Thyroid gland (tissue), 4 donors: ENCODE measurements around the gene SEMA3C. TPM values are rescaled to one million over a fixed set of nuclear protein-coding genes. Genes with fewer than 3 reads are reported as not detected.

ENCODE experiments used
- DNase-seq, 2 donors: peaks; one replicate each; pipeline ENCODE4 v3.0.0-alpha.2; 2019
- H3K27ac ChIP-seq, 3 donors: fragments of 200-600 bp; sonication (generic); 1 replicate in 2 of 3; 2 replicates in 1 of 3; pipeline ENCODE4 v1.5.1; 2016 to 2019; ENCODE audit warnings: mild to moderate bottlenecking in 1 of 3, moderate library complexity in 1 of 3
- H3K27me3 ChIP-seq: fragments of 200-600 bp; sonication (generic); one replicate; pipeline ENCODE4 v1.5.1; 2019
- H3K36me3 ChIP-seq, 2 donors: fragments of 200-600 bp; sonication (generic); one replicate each; pipeline ENCODE4 v1.5.1; 2016 to 2019
- H3K4me1 ChIP-seq, 2 donors: fragments of 200-600 bp; sonication (generic); one replicate each; pipeline ENCODE4 v1.5.1; 2017 to 2019
- H3K4me3 ChIP-seq, 3 donors: fragments of 200-600 bp; sonication (generic); replicated peaks in 1 of 3; 1 replicate in 2 of 3; 2 replicates in 1 of 3; pipeline ENCODE4 v1.5.1; 2016; ENCODE audit warnings: mild to moderate bottlenecking in 1 of 3
- H3K9me3 ChIP-seq: fragments of 200-600 bp; sonication (generic); one replicate; pipeline ENCODE4 v1.5.1; 2017
- POLR2A ChIP-seq, 2 donors: fragments of 450-650 bp; IDR thresholded peaks; one replicate each; pipeline ENCODE4 v1.6.1; 2017; ENCODE audit warnings: antibody characterized with exemption in 2 of 2, mild to moderate bottlenecking in 2 of 2, moderate library complexity in 1 of 2
- WGBS, 2 donors: methylation state at CpG; one replicate each; pipeline ENCODE4 v1.1.5; 2017; 5-methylcytosine and 5-hydroxymethylcytosine counted together
- intact Hi-C: fragments of 100-400 bp; cut with DNase I; formaldehyde crosslinking; loops from one replicate; pipeline ENCODE4 v1.15.1; 2023
- total RNA-seq, 4 donors: library from RNA; depleted of rRNA; stranded (reverse); fragments of >200 nt; gene quantifications; one replicate each; pipeline ENCODE4 v1.2.3, GENCODE V29; 2016
- TF ChIP-seq, protein P1 (sequence below), 6 experiments: fragments of 200-600 bp in 3 of 6; fragments of 450-650 bp in 3 of 6; sonication (generic) in 3 of 6; IDR thresholded peaks; one replicate each; pipeline ENCODE4 v1.5.1; 2016 to 2019; ENCODE audit warnings: antibody characterized with exemption in 6 of 6, mild to moderate bottlenecking in 2 of 6, inconsistent platforms in 1 of 6, moderate library complexity in 1 of 6

SEMA3C gene
- total RNA-seq, 4 donors from 2014 or later: 4.0 to 24.0 (median 7.1) TPM

DNA sequence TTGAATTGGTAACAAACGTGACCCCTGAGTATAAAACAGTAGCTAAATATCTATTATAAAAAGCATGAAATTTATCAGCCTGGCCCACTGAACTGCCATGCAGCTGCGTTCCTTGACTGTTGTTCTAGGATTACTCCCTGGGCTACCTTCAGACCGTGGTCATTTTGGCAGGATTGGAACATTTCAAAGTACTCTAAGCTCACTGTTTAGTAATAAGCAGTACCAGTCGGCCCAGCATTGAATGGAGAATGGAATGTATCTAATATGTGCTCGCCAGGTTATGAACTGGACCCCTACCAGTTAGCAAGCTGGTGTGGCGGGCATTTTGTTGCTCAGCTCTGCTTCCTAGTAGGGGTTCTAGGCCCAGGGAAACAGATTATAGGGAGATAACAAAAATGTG lies 112.2 kb downstream of the SEMA3C start:
- WGBS, 2 donors: 69 to 78% methylated on average over 6 of the region's 6 CpGs
- Histone ChIP-seq H3K27me3 (no peaks in the 10 kb centered on the region), H3K27ac (no peak overlapping the region), H3K4me3 (no peak overlapping the region), H3K9me3 (no peaks in the 10 kb centered on the region), H3K36me3 (no peaks in the 10 kb centered on the region), H3K4me1 (peaks cover 0 to 3% of the 10 kb centered on the region in 2 donors)
- TF ChIP-seq, protein P1, sequence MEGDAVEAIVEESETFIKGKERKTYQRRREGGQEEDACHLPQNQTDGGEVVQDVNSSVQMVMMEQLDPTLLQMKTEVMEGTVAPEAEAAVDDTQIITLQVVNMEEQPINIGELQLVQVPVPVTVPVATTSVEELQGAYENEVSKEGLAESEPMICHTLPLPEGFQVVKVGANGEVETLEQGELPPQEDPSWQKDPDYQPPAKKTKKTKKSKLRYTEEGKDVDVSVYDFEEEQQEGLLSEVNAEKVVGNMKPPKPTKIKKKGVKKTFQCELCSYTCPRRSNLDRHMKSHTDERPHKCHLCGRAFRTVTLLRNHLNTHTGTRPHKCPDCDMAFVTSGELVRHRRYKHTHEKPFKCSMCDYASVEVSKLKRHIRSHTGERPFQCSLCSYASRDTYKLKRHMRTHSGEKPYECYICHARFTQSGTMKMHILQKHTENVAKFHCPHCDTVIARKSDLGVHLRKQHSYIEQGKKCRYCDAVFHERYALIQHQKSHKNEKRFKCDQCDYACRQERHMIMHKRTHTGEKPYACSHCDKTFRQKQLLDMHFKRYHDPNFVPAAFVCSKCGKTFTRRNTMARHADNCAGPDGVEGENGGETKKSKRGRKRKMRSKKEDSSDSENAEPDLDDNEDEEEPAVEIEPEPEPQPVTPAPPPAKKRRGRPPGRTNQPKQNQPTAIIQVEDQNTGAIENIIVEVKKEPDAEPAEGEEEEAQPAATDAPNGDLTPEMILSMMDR (IDR thresholded peaks at IDR 0.05): no peak
- no peak for TF ChIP-seq POLR2A (IDR thresholded peaks at IDR 0.05)
- DNase-seq: peak in 1 of 2 donors; percentile 6
- intact Hi-C loops: no loop called here

DNA sequence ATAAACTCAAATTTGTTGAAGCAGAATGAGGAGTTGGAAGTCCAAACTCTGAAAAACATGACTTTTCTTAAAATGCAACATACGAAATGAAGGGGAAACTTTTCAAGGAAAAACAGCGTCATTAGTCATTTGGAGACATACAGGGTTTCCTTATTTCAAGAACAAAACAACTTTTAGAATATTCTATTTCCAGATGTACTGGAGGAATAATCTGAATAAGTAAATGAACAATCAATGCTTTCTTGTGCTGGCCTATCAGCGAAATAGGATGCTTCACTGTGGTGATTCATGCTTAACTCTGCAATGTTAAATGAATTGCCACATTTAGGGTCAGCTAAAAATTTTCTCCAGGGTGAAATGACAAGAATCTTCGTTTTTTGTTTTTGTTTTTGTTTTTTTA lies 114.3 kb downstream of the SEMA3C start:
- peaks cover 0 to 3% of the 10 kb centered on the region in 2 donors for H3K4me1 ChIP-seq
- DNase-seq: no peak
- no peak overlapping the region for H3K27ac ChIP-seq
- TF ChIP-seq POLR2A (IDR thresholded peaks at IDR 0.05): no peak
- TF ChIP-seq, protein P1 (IDR thresholded peaks at IDR 0.05): no peak
- no peaks in the 10 kb centered on the region for H3K9me3 ChIP-seq
- WGBS, 2 donors: 82 to 84% methylated on average over 4 of the region's 4 CpGs
- H3K27me3 ChIP-seq: no peaks in the 10 kb centered on the region
- intact Hi-C loops: no loop called here
- no peaks in the 10 kb centered on the region for H3K36me3 ChIP-seq
- H3K4me3 ChIP-seq: no peak overlapping the region

GRCh38 chr7:80802527-80802926 lies 116.3 kb downstream of the SEMA3C start:
- intact Hi-C loops: no loop called here
- Histone ChIP-seq H3K9me3 (no peaks in the 10 kb centered on the region), H3K27ac (no peak overlapping the region), H3K4me1 (peaks cover 0 to 3% of the 10 kb centered on the region in 2 donors), H3K27me3 (no peaks in the 10 kb centered on the region), H3K4me3 (no peak overlapping the region), H3K36me3 (no peaks in the 10 kb centered on the region)
- WGBS, 2 donors: 92% methylated on average over 5 of the region's 5 CpGs
- no peak for DNase-seq
- TF ChIP-seq POLR2A (IDR thresholded peaks at IDR 0.05): no peak
- TF ChIP-seq, protein P1 (IDR thresholded peaks at IDR 0.05): no peak

DNA sequence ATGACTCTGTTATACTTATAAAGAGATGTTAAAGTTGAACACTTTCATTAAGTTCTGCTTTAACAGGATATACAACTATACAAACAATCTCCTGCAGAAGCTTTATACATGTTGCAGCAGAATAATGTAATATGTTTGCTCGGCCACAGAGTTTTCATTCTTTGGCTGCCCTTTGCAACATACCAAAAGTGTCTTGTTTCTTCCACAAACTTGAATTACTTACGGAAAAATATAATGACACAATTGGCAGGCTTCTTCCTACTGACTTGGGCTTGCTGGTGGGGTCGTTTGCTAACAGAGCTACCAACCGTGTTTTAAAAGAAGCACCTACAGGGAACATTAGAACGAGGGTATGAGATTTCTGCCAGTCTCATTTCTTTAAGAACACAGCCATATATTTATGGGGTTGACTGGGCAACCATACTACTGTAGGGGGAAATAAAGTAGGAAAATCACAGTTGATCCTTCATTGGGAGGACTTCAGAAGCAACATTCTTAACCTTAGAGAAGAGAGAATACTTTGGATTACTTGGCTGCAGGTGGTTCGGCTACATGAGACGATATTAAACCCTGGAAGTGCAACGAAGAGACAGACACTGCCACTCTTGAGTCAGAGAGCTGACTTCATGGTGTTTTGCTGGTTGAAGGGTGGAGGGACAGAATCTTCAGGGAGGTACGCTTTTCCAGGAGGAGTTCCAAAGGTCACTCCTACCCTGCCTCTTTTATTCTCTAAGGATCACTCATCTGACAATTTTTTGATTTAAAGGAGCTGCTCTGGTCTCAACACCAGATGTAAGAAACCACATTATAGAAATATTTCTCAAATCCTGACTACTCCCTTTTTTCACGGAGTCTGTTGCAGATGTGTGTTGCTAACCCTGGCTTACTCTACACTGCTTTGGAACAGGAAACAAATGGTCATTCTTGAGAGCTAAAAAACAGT lies 123.9 kb downstream of the SEMA3C start:
- Histone ChIP-seq H3K4me3 (no peak overlapping the region), H3K4me1 (no peaks in the 10 kb centered on the region), H3K27me3 (no peaks in the 10 kb centered on the region), H3K9me3 (no peaks in the 10 kb centered on the region), H3K36me3 (no peaks in the 10 kb centered on the region), H3K27ac (no peak overlapping the region)
- WGBS, 2 donors: 66 to 84% methylated on average over 10 of the region's 10 CpGs
- TF ChIP-seq, protein P1 (IDR thresholded peaks at IDR 0.05): no peak
- no peak for TF ChIP-seq POLR2A (IDR thresholded peaks at IDR 0.05)
- intact Hi-C loops: no loop called here
- DNase-seq: no peak

DNA sequence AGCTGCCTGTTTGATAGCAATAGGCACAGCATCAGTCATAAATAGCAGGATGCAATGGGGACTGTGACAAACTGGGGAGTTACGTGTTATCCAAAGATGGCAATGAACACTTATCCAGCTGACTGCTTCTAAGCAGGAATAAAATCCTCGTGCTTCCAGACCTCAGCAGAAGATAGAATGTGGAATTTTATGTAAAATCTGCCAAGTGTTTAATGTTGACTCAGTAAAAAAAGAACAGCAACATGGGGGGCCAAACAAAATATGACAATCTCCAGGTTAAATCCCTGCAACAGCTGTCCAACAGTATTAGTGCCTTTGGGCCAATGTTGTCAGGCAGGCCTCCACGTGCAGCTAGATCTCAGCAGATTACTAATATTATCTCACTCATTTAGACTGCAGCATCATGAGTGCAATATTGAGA lies 127.3 kb downstream of the SEMA3C start:
- no peaks in the 10 kb centered on the region for H3K4me1 ChIP-seq
- H3K4me3 ChIP-seq: no peak overlapping the region
- H3K27me3 ChIP-seq: no peaks in the 10 kb centered on the region
- intact Hi-C loops: no loop called here
- no peak for TF ChIP-seq POLR2A (IDR thresholded peaks at IDR 0.05)
- TF ChIP-seq, protein P1 (IDR thresholded peaks at IDR 0.05): no peak
- 76 to 78% methylated on average over 3 of the region's 3 CpGs for WGBS, 2 donors
- no peak overlapping the region for H3K27ac ChIP-seq
- no peak for DNase-seq
- no peaks in the 10 kb centered on the region for H3K36me3 ChIP-seq
- H3K9me3 ChIP-seq: no peaks in the 10 kb centered on the region
